WTC11 (cell line): ENCODE measurements around the gene TNP2. TPM values are rescaled to one million over a fixed set of nuclear protein-coding genes. Genes with fewer than 3 reads are reported as not detected.

Experiments used
- ATAC-seq: fragments of 200-7000 bp; cut with Tn5 transposase; 2 replicates; pipeline ENCODE4 v1.10.0; 2021; ENCODE audit warnings: mild to moderate bottlenecking, moderate library complexity
- CTCF ChIA-PET: fragments of 300-600 bp; sonication (Branson Sonifier 250); formaldehyde crosslinking; loops from one replicate; lab custom pipeline; 2021; ENCODE audit warnings: antibody characterized with exemption; lab: Charles Lee
- POLR2A ChIA-PET: fragments of 350-600 bp; sonication (Branson Sonifier 250); formaldehyde crosslinking; loops from one replicate; lab custom pipeline; 2021; ENCODE audit warnings: antibody characterized with exemption; lab: Charles Lee
- DNase-seq: peaks from one replicate; pipeline ENCODE4 v3.0.0; 2021; ENCODE audit warnings: low spot score
- H3K27ac Mint-ChIP-seq: 2 replicates; pipeline ENCODE4 v1.8.0; 2021; ENCODE audit warnings: mixed read lengths
- H3K27me3 Mint-ChIP-seq: 2 replicates; pipeline ENCODE4 v1.8.0; 2021; ENCODE audit warnings: low read depth, mild to moderate bottlenecking, moderate library complexity, mixed read lengths
- H3K36me3 Mint-ChIP-seq: 2 replicates; pipeline ENCODE4 v1.8.0; 2021; ENCODE audit warnings: mixed read lengths
- H3K4me1 Mint-ChIP-seq: 2 replicates; pipeline ENCODE4 v1.8.0; 2022; ENCODE audit warnings: mixed read lengths
- H3K4me3 Mint-ChIP-seq: 2 replicates; pipeline ENCODE4 v1.8.0; 2021; ENCODE audit warnings: mild to moderate bottlenecking, moderate library complexity, mixed read lengths
- H3K9me3 Mint-ChIP-seq: 2 replicates; pipeline ENCODE4 v1.8.0; 2021; ENCODE audit warnings: mixed read lengths
- CTCF ChIP-seq: fragments of 200-600 bp; IDR thresholded peaks from 2 replicates; pipeline ENCODE4 v1.8.0; 2022; ENCODE audit warnings: antibody characterized with exemption
- ETV6 ChIP-seq: sonication (generic); formaldehyde crosslinking; IDR thresholded peaks from 2 replicates; pipeline ENCODE4 v1.8.1; 2022; ENCODE audit warnings: mild to moderate bottlenecking, missing genetic modification reagents
- FOXP1 ChIP-seq: sonication (generic); formaldehyde crosslinking; IDR thresholded peaks from 2 replicates; pipeline ENCODE4 v1.8.0; 2022; ENCODE audit warnings: missing genetic modification reagents, mild to moderate bottlenecking, moderate library complexity, borderline replicate concordance
- GABPB1 ChIP-seq: sonication (generic); formaldehyde crosslinking; IDR thresholded peaks from 2 replicates; pipeline ENCODE4 v1.8.1; 2023; ENCODE audit warnings: mild to moderate bottlenecking, missing genetic modification reagents
- GTF2I ChIP-seq: fragments of 250-450 bp; sonication (Bioruptor Pico); conservative IDR thresholded peaks from 2 replicates; pipeline ENCODE4 v1.4.0; 2021; ENCODE audit warnings: mild to moderate bottlenecking
- JAZF1 ChIP-seq: fragments of 250-450 bp; sonication (Bioruptor Pico); IDR thresholded peaks from 2 replicates; pipeline ENCODE4 v1.9.0; 2021; ENCODE audit warnings: moderate library complexity, mild to moderate bottlenecking, inconsistent platforms
- KAT7 ChIP-seq: sonication (generic); formaldehyde crosslinking; IDR thresholded peaks from 2 replicates; pipeline ENCODE4 v1.8.1; 2023; ENCODE audit warnings: missing genetic modification reagents, mild to moderate bottlenecking, borderline replicate concordance
- NFATC4 ChIP-seq: fragments of 250-450 bp; sonication (Bioruptor Pico); IDR thresholded peaks from 2 replicates; pipeline ENCODE4 v1.9.0; 2021; ENCODE audit warnings: mild to moderate bottlenecking
- NR1H2 ChIP-seq: sonication (generic); formaldehyde crosslinking; IDR thresholded peaks from 2 replicates; pipeline ENCODE4 v1.9.0; 2021; ENCODE audit warnings: mild to moderate bottlenecking, moderate library complexity, missing genetic modification reagents
- NR2C2 ChIP-seq: sonication (generic); formaldehyde crosslinking; IDR thresholded peaks from 2 replicates; pipeline ENCODE4 v1.8.0; 2022; ENCODE audit warnings: mild to moderate bottlenecking, missing genetic modification reagents
- OVOL2 ChIP-seq: fragments of 250-450 bp; sonication (Bioruptor Pico); IDR thresholded peaks from 2 replicates; pipeline ENCODE4 v1.9.0; 2021; ENCODE audit warnings: mild to moderate bottlenecking, borderline replicate concordance
- PRRX2 ChIP-seq: fragments of 250-450 bp; sonication (Bioruptor Pico); IDR thresholded peaks from 2 replicates; pipeline ENCODE4 v1.8.0; 2021; ENCODE audit warnings: mild to moderate bottlenecking
- RORB ChIP-seq: fragments of 250-450 bp; sonication (Bioruptor Pico); IDR thresholded peaks from 2 replicates; pipeline ENCODE4 v1.9.0; 2021; ENCODE audit warnings: mild to moderate bottlenecking
- SOX15 ChIP-seq: fragments of 250-450 bp; sonication (Bioruptor Pico); IDR thresholded peaks from 2 replicates; pipeline ENCODE4 v1.9.0; 2021; ENCODE audit warnings: mild to moderate bottlenecking
- TEAD4 ChIP-seq: sonication (generic); formaldehyde crosslinking; IDR thresholded peaks from 2 replicates; pipeline ENCODE4 v1.8.0; 2022; ENCODE audit warnings: mild to moderate bottlenecking, missing genetic modification reagents
- USF1 ChIP-seq: sonication (generic); formaldehyde crosslinking; IDR thresholded peaks from 2 replicates; pipeline ENCODE4 v1.8.0; 2022; ENCODE audit warnings: mild to moderate bottlenecking, missing genetic modification reagents
- ZBTB21 ChIP-seq: sonication (generic); formaldehyde crosslinking; IDR thresholded peaks from 2 replicates; pipeline ENCODE4 v1.8.1; 2023; ENCODE audit warnings: mild to moderate bottlenecking, missing genetic modification reagents, borderline replicate concordance
- ZNF263 ChIP-seq: sonication (generic); formaldehyde crosslinking; IDR thresholded peaks from 2 replicates; pipeline ENCODE4 v1.8.1; 2022; ENCODE audit warnings: low read depth, mild to moderate bottlenecking, moderate library complexity, missing genetic modification reagents
- ZNF317 ChIP-seq: sonication (generic); formaldehyde crosslinking; IDR thresholded peaks from 2 replicates; pipeline ENCODE4 v1.8.1; 2023; ENCODE audit warnings: low read depth, mild to moderate bottlenecking, moderate library complexity, missing genetic modification reagents, borderline replicate concordance
- ZNF423 ChIP-seq: fragments of 250-450 bp; sonication (Bioruptor Pico); IDR thresholded peaks from 2 replicates; pipeline ENCODE4 v2.1.2; 2022; ENCODE audit warnings: mild to moderate bottlenecking, moderate library complexity
- microRNA-seq: library from miRNA; unstranded; fragments of <30 nt; microRNA quantifications from one replicate; pipeline ENCODE4 v1.2.0, GENCODE V29; 2022; ENCODE audit warnings: borderline number of aligned reads
- total RNA-seq: library from RNA; stranded (reverse); gene quantifications from 3 replicates; pipeline ENCODE4 v1.2.3, GENCODE V29; 2021
- TF ChIP-seq, protein P1 (sequence below): sonication (generic); formaldehyde crosslinking; IDR thresholded peaks from 2 replicates; pipeline ENCODE4 v1.8.1; 2023; ENCODE audit warnings: mild to moderate bottlenecking, missing genetic modification reagents
- TF ChIP-seq, protein P2 (sequence below): sonication (generic); formaldehyde crosslinking; IDR thresholded peaks from 2 replicates; pipeline ENCODE4 v1.8.1; 2022; ENCODE audit warnings: mild to moderate bottlenecking, moderate library complexity, missing genetic modification reagents

Gene TNP2
- total RNA-seq, 1 experiment from 2014 or later = not detected

GRCh38 chr16:11219178-11219577 lies 49.9 kb downstream of the TNP2 start:
- CTCF ChIA-PET = interaction anchor here (0.5 to 2.4 kb wide), 9 partner anchors 9 to 367 kb away, joined by 3 to 10 read pairs (median 4); partner anchors contain the start of genes LITAF and SOCS1
- H3K27ac Mint-ChIP-seq = no peak overlapping the region
- POLR2A ChIA-PET = no interaction called here

DNA sequence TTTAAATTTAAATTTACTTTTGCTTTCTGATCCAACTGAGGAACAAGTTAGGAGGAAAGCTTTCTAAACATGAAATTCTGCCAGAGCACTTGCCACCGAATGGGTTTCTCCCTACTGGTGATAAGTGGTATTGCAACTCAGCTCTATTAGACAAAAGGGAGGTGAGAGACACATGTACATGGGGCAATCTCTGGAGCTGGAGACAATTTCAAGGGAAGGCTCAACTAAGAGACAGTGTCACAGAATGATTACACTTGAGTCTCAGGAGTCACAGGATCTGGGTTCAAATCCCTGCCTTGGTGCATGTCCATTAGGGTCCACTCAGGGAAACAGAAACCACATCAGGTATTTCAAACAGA lies 50.5 kb downstream of the TNP2 start:
- Mint-ChIP-seq H3K9me3 (peaks cover 34% of the 10 kb centered on the region), H3K36me3 (peaks cover 23% of the 10 kb centered on the region), H3K4me1 (no peaks in the 10 kb centered on the region), H3K27me3 (peaks cover 3% of the 10 kb centered on the region), H3K27ac (no peak overlapping the region), H3K4me3 (no peak overlapping the region)
- ATAC-seq = no peak
- CTCF ChIA-PET = interaction anchor here (0.5 to 2.4 kb wide), 14 partner anchors 9 to 368 kb away, joined by 3 to 10 read pairs (median 4); partner anchors contain the start of genes DEXI, LITAF and SOCS1
- DNase-seq = no peak
- TF ChIP-seq CTCF (peak; percentile 70), ZNF423 (CRISPR knock-in tag) (no peak)
- POLR2A ChIA-PET = interaction anchor here (0.7 kb wide), 1 partner anchor 188 kb away, joined by 3 read pairs; no protein-coding TSS in a partner anchor

More at GRCh38 chr16:11219178-11219577, 49.9 kb downstream of the TNP2 start:
- no peak for DNase-seq
- H3K27me3 Mint-ChIP-seq = peaks cover 3% of the 10 kb centered on the region
- H3K4me1 Mint-ChIP-seq = peaks cover 3% of the 10 kb centered on the region
- TF ChIP-seq JAZF1 (CRISPR knock-in tag) (no peak), OVOL2 (CRISPR knock-in tag) (no peak), FOXP1 (CRISPR knock-in tag) (no peak), NFATC4 (no peak), ZNF317 (CRISPR knock-in tag) (no peak), ZNF263 (CRISPR knock-in tag) (no peak), KAT7 (CRISPR knock-in tag) (no peak), ETV6 (CRISPR knock-in tag) (no peak), NR1H2 (CRISPR knock-in tag) (no peak), TEAD4 (CRISPR knock-in tag) (no peak), RORB (no peak), PRRX2 (no peak), USF1 (no peak), NR2C2 (CRISPR knock-in tag) (no peak), ZBTB21 (CRISPR knock-in tag) (no peak), SOX15 (CRISPR knock-in tag) (no peak), GTF2I (CRISPR knock-in tag) (no peak), GABPB1 (CRISPR knock-in tag) (no peak)
- TF ChIP-seq, protein P1, sequence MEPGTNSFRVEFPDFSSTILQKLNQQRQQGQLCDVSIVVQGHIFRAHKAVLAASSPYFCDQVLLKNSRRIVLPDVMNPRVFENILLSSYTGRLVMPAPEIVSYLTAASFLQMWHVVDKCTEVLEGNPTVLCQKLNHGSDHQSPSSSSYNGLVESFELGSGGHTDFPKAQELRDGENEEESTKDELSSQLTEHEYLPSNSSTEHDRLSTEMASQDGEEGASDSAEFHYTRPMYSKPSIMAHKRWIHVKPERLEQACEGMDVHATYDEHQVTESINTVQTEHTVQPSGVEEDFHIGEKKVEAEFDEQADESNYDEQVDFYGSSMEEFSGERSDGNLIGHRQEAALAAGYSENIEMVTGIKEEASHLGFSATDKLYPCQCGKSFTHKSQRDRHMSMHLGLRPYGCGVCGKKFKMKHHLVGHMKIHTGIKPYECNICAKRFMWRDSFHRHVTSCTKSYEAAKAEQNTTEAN (CRISPR knock-in tag) = no peak
- TF ChIP-seq, protein P2, sequence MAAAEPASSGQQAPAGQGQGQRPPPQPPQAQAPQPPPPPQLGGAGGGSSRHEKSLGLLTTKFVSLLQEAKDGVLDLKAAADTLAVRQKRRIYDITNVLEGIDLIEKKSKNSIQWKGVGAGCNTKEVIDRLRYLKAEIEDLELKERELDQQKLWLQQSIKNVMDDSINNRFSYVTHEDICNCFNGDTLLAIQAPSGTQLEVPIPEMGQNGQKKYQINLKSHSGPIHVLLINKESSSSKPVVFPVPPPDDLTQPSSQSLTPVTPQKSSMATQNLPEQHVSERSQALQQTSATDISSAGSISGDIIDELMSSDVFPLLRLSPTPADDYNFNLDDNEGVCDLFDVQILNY (CRISPR knock-in tag) = no peak
- TF ChIP-seq, all 79 proteins: peak for 0
- H3K36me3 Mint-ChIP-seq = peaks cover 23% of the 10 kb centered on the region
- no peak for ATAC-seq
- no peak overlapping the region for H3K4me3 Mint-ChIP-seq
- peaks cover 34% of the 10 kb centered on the region for H3K9me3 Mint-ChIP-seq

Small RNA genes lying within 50 kb of the gene (microRNA-seq; reads per million reads assigned to microRNA genes)
- gene MIR548H2 = not detected

Other genes with a start within 250 kb of the TNP2 start
- gene SOCS1, start 13.1 kb downstream of the TNP2 start, total RNA-seq = 62.3 to 67.1 TPM (median 62.5 TPM) in 3 replicates
- gene PRM3, start 4.3 kb upstream of the TNP2 start, total RNA-seq = not detected in 3 replicates
- not detected in 3 replicates for gene PRM2, start 7.2 kb upstream of the TNP2 start, total RNA-seq
- 0.48 TPM in 1 of 3 replicates, not detected in the others for gene PRM1, start 12.0 kb upstream of the TNP2 start, total RNA-seq
- gene RMI2, start 76.1 kb upstream of the TNP2 start, total RNA-seq = 77.2 to 83.4 TPM (median 79.0 TPM) in 3 replicates